ENCODE results near the gene KIAA1614.

Gene KIAA1614

GRCh38 chr1:180924939-180925338, 12.2 kb downstream of the KIAA1614 start:
- no peak for DNase-seq (ENCODE audit: low read depth in 2 of 2)

GRCh38 chr1:180925471-180926051, 12.9 kb downstream of the KIAA1614 start:
- no peak for DNase-seq (ENCODE audit: low read depth in 2 of 2)

GRCh38 chr1:180926164-180926981, 13.7 kb downstream of the KIAA1614 start:
- peak in 1 of 2 donors; percentile 9 for DNase-seq (ENCODE audit: low read depth in 2 of 2)

GRCh38 chr1:180927348-180927747, 14.7 kb downstream of the KIAA1614 start:
- DNase-seq (ENCODE audit: low read depth in 2 of 2): no peak

GRCh38 chr1:180927841-180928240, 15.1 kb downstream of the KIAA1614 start:
- no peak for DNase-seq (ENCODE audit: low read depth in 2 of 2)

GRCh38 chr1:180928331-180929230, 15.9 kb downstream of the KIAA1614 start:
- DNase-seq (ENCODE audit: low read depth in 2 of 2): no peak

- DNase-seq (ENCODE audit: low read depth in 2 of 2): no peak
Measured at GRCh38 chr1:180929389-180929788, 16.7 kb downstream of the KIAA1614 start.

GRCh38 chr1:180930687-180931086, 18.0 kb downstream of the KIAA1614 start:
- DNase-seq (ENCODE audit: low read depth in 2 of 2): no peak

GRCh38 chr1:180931529-180931928, 18.8 kb downstream of the KIAA1614 start:
- DNase-seq (ENCODE audit: low read depth in 2 of 2): no peak

- no peak for DNase-seq (ENCODE audit: low read depth in 2 of 2)
Measured at GRCh38 chr1:180932378-180932777, 19.7 kb downstream of the KIAA1614 start.

GRCh38 chr1:180933141-180933540, 20.4 kb downstream of the KIAA1614 start:
- no peak for DNase-seq (ENCODE audit: low read depth in 2 of 2)

- DNase-seq (ENCODE audit: low read depth in 2 of 2): no peak
Measured at GRCh38 chr1:180934563-180934962, 21.9 kb downstream of the KIAA1614 start.

GRCh38 chr1:180935326-180936109, 22.8 kb downstream of the KIAA1614 start:
- DNase-seq (ENCODE audit: low read depth in 2 of 2): no peak

GRCh38 chr1:180936110-180937011, 23.7 kb downstream of the KIAA1614 start:
- no peak for DNase-seq (ENCODE audit: low read depth in 2 of 2)

- DNase-seq (ENCODE audit: low read depth in 2 of 2): no peak
Measured at GRCh38 chr1:180937012-180937372, 24.3 kb downstream of the KIAA1614 start.

GRCh38 chr1:180937624-180938225, 25.0 kb downstream of the KIAA1614 start:
- no peak for DNase-seq (ENCODE audit: low read depth in 2 of 2)

GRCh38 chr1:180939073-180939710, 26.5 kb downstream of the KIAA1614 start:
- no peak for DNase-seq (ENCODE audit: low read depth in 2 of 2)

GRCh38 chr1:180939711-180940103, 27.0 kb downstream of the KIAA1614 start:
- DNase-seq (ENCODE audit: low read depth in 2 of 2): no peak

- no peak for DNase-seq (ENCODE audit: low read depth in 2 of 2)
Measured at GRCh38 chr1:180940445-180940844, 27.7 kb downstream of the KIAA1614 start.

All from stimulated activated CD8-positive, alpha-beta memory T cell treated with anti-CD3 and anti-CD28 coated beads, Interleukin-7, amount 100 ng/mL, for 4 hours (primary cell).